NCI-H2171 treated with DMSO at 0.1 percent for 48 hours (cell line): Measurements from ENCODE around the gene AMOTL2.

Experiments used
- DNase-seq: peaks from one replicate; lab custom pipeline; 2025; lab: John Stamatoyannopoulos, UW

AMOTL2 gene

GRCh38 chr3:134366221-134366927, 7.9 kb downstream of the AMOTL2 start:
- no peak for DNase-seq

- DNase-seq: no peak
Measured at GRCh38 chr3:134365766-134366065, 8.5 kb downstream of the AMOTL2 start.

- DNase-seq: no peak
Measured at GRCh38 chr3:134364936-134365765, 9.1 kb downstream of the AMOTL2 start.

GRCh38 chr3:134364061-134364935, 9.9 kb downstream of the AMOTL2 start:
- DNase-seq: peak; percentile 73

- DNase-seq: no peak
Measured at GRCh38 chr3:134363381-134363755, 10.9 kb downstream of the AMOTL2 start.

GRCh38 chr3:134362670-134363380, 11.4 kb downstream of the AMOTL2 start:
- DNase-seq: no peak

GRCh38 chr3:134362221-134362620, 12.0 kb downstream of the AMOTL2 start:
- no peak for DNase-seq

- peak; percentile 19 for DNase-seq
Measured at GRCh38 chr3:134361162-134361835, 12.9 kb downstream of the AMOTL2 start.

- no peak for DNase-seq
Measured at GRCh38 chr3:134360046-134360445, 14.2 kb downstream of the AMOTL2 start.

- DNase-seq: peak; percentile 83
Measured at GRCh38 chr3:134359121-134360010, 14.9 kb downstream of the AMOTL2 start.

GRCh38 chr3:134357914-134358811, 16.1 kb downstream of the AMOTL2 start:
- peak; percentile 79 for DNase-seq

- DNase-seq: no peak
Measured at GRCh38 chr3:134357261-134357913, 16.9 kb downstream of the AMOTL2 start.

- peak; percentile 17 for DNase-seq
Measured at GRCh38 chr3:134356411-134357040, 17.7 kb downstream of the AMOTL2 start.

- DNase-seq: no peak
Measured at GRCh38 chr3:134355416-134355815, 18.8 kb downstream of the AMOTL2 start.

- DNase-seq: no peak
Measured at GRCh38 chr3:134354612-134355251, 19.5 kb downstream of the AMOTL2 start.

GRCh38 chr3:134353831-134354611, 20.2 kb downstream of the AMOTL2 start:
- peak; percentile 22 for DNase-seq
